ENCODE data around the gene CAPN13.

The CAPN13 gene

GRCh38 chr2:30775833-30776232, 31.4 kb downstream of the CAPN13 start:
- no peak for TF ChIP-seq TAF1 (IDR thresholded peaks at IDR 0.05; ENCODE audit: low read depth)
- TF ChIP-seq CEBPB (IDR thresholded peaks at IDR 0.05), result no peak
- no peak for TF ChIP-seq FOXM1 (IDR thresholded peaks at IDR 0.05; ENCODE audit: borderline replicate concordance, low read depth)
- TF ChIP-seq TEAD4 (IDR thresholded peaks at IDR 0.05), result no peak
- no peak for TF ChIP-seq EGR1 (IDR thresholded peaks at IDR 0.05)
- no peak for TF ChIP-seq CREB1 (IDR thresholded peaks at IDR 0.05; ENCODE audit: low read depth)
- no peak for TF ChIP-seq EP300 (IDR thresholded peaks at IDR 0.05; ENCODE audit: borderline replicate concordance)
- TF ChIP-seq REST (IDR thresholded peaks at IDR 0.05; ENCODE audit: low read depth), result no peak
- no peak for TF ChIP-seq RAD21 (IDR thresholded peaks at IDR 0.05; ENCODE audit: low read depth)
- no peak for TF ChIP-seq ZBTB7A (IDR thresholded peaks at IDR 0.05; ENCODE audit: low read depth)
- no peak for TF ChIP-seq MAX (IDR thresholded peaks at IDR 0.05)
- TF ChIP-seq TCF12 (IDR thresholded peaks at IDR 0.05; ENCODE audit: low read depth), result no peak
- TF ChIP-seq YY1 (IDR thresholded peaks at IDR 0.05; ENCODE audit: low read depth), result no peak
- no peak for TF ChIP-seq USF1 (IDR thresholded peaks at IDR 0.05)
- TF ChIP-seq NFIC (IDR thresholded peaks at IDR 0.05), result no peak

- TF ChIP-seq TAF1 (IDR thresholded peaks at IDR 0.05; ENCODE audit: low read depth), result no peak
- no peak for TF ChIP-seq CEBPB (IDR thresholded peaks at IDR 0.05)
- no peak for TF ChIP-seq ZBTB7A (IDR thresholded peaks at IDR 0.05; ENCODE audit: low read depth)
- TF ChIP-seq NFIC (IDR thresholded peaks at IDR 0.05), result no peak
- TF ChIP-seq EP300 (IDR thresholded peaks at IDR 0.05; ENCODE audit: borderline replicate concordance), result no peak
- TF ChIP-seq CREB1 (IDR thresholded peaks at IDR 0.05; ENCODE audit: low read depth), result no peak
- TF ChIP-seq USF1 (IDR thresholded peaks at IDR 0.05), result no peak
- TF ChIP-seq RAD21 (IDR thresholded peaks at IDR 0.05; ENCODE audit: low read depth), result no peak
- TF ChIP-seq EGR1 (IDR thresholded peaks at IDR 0.05), result no peak
- TF ChIP-seq TCF12 (IDR thresholded peaks at IDR 0.05; ENCODE audit: low read depth), result no peak
- TF ChIP-seq MAX (IDR thresholded peaks at IDR 0.05), result no peak
- TF ChIP-seq REST (IDR thresholded peaks at IDR 0.05; ENCODE audit: low read depth), result no peak
- TF ChIP-seq TEAD4 (IDR thresholded peaks at IDR 0.05), result no peak
- no peak for TF ChIP-seq FOXM1 (IDR thresholded peaks at IDR 0.05; ENCODE audit: borderline replicate concordance, low read depth)
Measured at GRCh38 chr2:30772021-30772705, 35.1 kb downstream of the CAPN13 start.

GRCh38 chr2:30770816-30771576, 36.2 kb downstream of the CAPN13 start:
- TF ChIP-seq TAF1 (IDR thresholded peaks at IDR 0.05; ENCODE audit: low read depth) (no peak), YY1 (IDR thresholded peaks at IDR 0.05; ENCODE audit: low read depth) (no peak), USF1 (IDR thresholded peaks at IDR 0.05) (no peak), NFIC (IDR thresholded peaks at IDR 0.05) (no peak), TEAD4 (IDR thresholded peaks at IDR 0.05) (no peak), ZBTB7A (IDR thresholded peaks at IDR 0.05; ENCODE audit: low read depth) (no peak), FOXM1 (IDR thresholded peaks at IDR 0.05; ENCODE audit: borderline replicate concordance, low read depth) (no peak), CREB1 (IDR thresholded peaks at IDR 0.05; ENCODE audit: low read depth) (no peak), TCF12 (IDR thresholded peaks at IDR 0.05; ENCODE audit: low read depth) (no peak), EGR1 (IDR thresholded peaks at IDR 0.05) (no peak), CEBPB (IDR thresholded peaks at IDR 0.05) (no peak), EP300 (IDR thresholded peaks at IDR 0.05; ENCODE audit: borderline replicate concordance) (no peak), MAX (IDR thresholded peaks at IDR 0.05) (no peak), RAD21 (IDR thresholded peaks at IDR 0.05; ENCODE audit: low read depth) (no peak), REST (IDR thresholded peaks at IDR 0.05; ENCODE audit: low read depth) (no peak)
